NCI-H446 (cell line): ENCODE results near the gene WDFY2.
"Not testable (repeated sequence)": the region's sequence is repeated elsewhere in the genome, so short reads cannot be mapped to it uniquely, and the experiment has no call there.

Source experiments
- DNase-seq, 2 experiments: peaks; one replicate each; lab custom pipeline; 2025; lab: John Stamatoyannopoulos, UW

Gene WDFY2

GRCh38 chr13:51564252-51564651 lies 20.0 kb upstream of the WDFY2 start:
- DNase-seq: no peak

- no peak for DNase-seq
Measured at GRCh38 chr13:51564671-51565070, 19.6 kb upstream of the WDFY2 start.

GRCh38 chr13:51569001-51569400 lies 15.3 kb upstream of the WDFY2 start:
- not testable (repeated sequence) for DNase-seq

- no peak for DNase-seq
Measured at GRCh38 chr13:51576754-51577153, 7.5 kb upstream of the WDFY2 start.

- no peak for DNase-seq
Measured at GRCh38 chr13:51577690-51578089, 6.6 kb upstream of the WDFY2 start.

- DNase-seq: no peak
Measured at GRCh38 chr13:51579676-51580075, 4.6 kb upstream of the WDFY2 start.

- DNase-seq: no peak
Measured at GRCh38 chr13:51581148-51581820, 3.0 kb upstream of the WDFY2 start.

GRCh38 chr13:51583469-51583874 lies 790 bp upstream of the WDFY2 start:
- no peak for DNase-seq

- DNase-seq: peak; percentile 24 to 39
Measured at GRCh38 chr13:51584731-51585672, 740 bp downstream of the WDFY2 start.

GRCh38 chr13:51585696-51586095 lies 1.4 kb downstream of the WDFY2 start:
- DNase-seq: no peak

- no peak for DNase-seq
Measured at GRCh38 chr13:51587372-51587771, 3.1 kb downstream of the WDFY2 start.

GRCh38 chr13:51588406-51588949 lies 4.2 kb downstream of the WDFY2 start:
- DNase-seq: no peak

- DNase-seq: no peak
Measured at GRCh38 chr13:51589793-51590192, 5.5 kb downstream of the WDFY2 start.

- no peak for DNase-seq
Measured at GRCh38 chr13:51590231-51590970, 6.1 kb downstream of the WDFY2 start.

- peak in 1 of 2 experiments; percentile 32 for DNase-seq
Measured at GRCh38 chr13:51590971-51591627, 6.8 kb downstream of the WDFY2 start.

- DNase-seq: not testable (repeated sequence)
Measured at GRCh38 chr13:51591938-51592337, 7.7 kb downstream of the WDFY2 start.

GRCh38 chr13:51594432-51594831 lies 10.2 kb downstream of the WDFY2 start:
- DNase-seq: no peak

- peak in 1 of 2 experiments; percentile 2 for DNase-seq
Measured at GRCh38 chr13:51595416-51595815, 11.2 kb downstream of the WDFY2 start.

- no peak for DNase-seq
Measured at GRCh38 chr13:51596541-51596940, 12.3 kb downstream of the WDFY2 start.

GRCh38 chr13:51599444-51600176 lies 15.3 kb downstream of the WDFY2 start:
- no peak for DNase-seq

GRCh38 chr13:51600703-51601102 lies 16.4 kb downstream of the WDFY2 start:
- DNase-seq: no peak
